DND-41 (cell line): Measurements from ENCODE around the gene SLC39A11.

Source experiments
- ATAC-seq: fragments of 200-7000 bp; cut with Tn5 transposase; 3 replicates; pipeline ENCODE4 v1.9.1; 2021; ENCODE audit warnings: low read depth; ENCODE audit not compliant: insufficient read depth
- DNase-seq: peaks from one replicate; pipeline ENCODE4 v3.0.0-alpha.2; 2020
- H2AFZ ChIP-seq: 2 replicates; pipeline ENCODE4 v1.6.0; 2012; ENCODE audit warnings: low read depth, low read length
- H3K27ac ChIP-seq: 2 replicates; pipeline ENCODE4 v1.5.1; 2012; ENCODE audit warnings: low read length, inconsistent platforms
- H3K27me3 ChIP-seq: fragments of 200-600 bp; sonication (generic); 2 replicates; pipeline ENCODE4 v1.6.0; 2012; ENCODE audit warnings: low read length, mild to moderate bottlenecking, inconsistent platforms; ENCODE audit not compliant: insufficient read depth, poor library complexity
- H3K36me3 ChIP-seq: 2 replicates; pipeline ENCODE4 v1.5.1; 2012; ENCODE audit warnings: low read length, inconsistent platforms; ENCODE audit not compliant: insufficient read depth
- H3K4me1 ChIP-seq: 2 replicates; pipeline ENCODE4 v1.5.1; 2012; ENCODE audit warnings: mild to moderate bottlenecking, low read length; ENCODE audit not compliant: insufficient read depth
- H3K4me2 ChIP-seq: 2 replicates; pipeline ENCODE4 v1.6.0; 2012; ENCODE audit warnings: mild to moderate bottlenecking, moderate library complexity, low read length, inconsistent platforms; ENCODE audit not compliant: insufficient read depth
- H3K4me3 ChIP-seq, 2 experiments: fragments of 200-600 bp in 1 of 2; shearing (Covaris generic) in 1 of 2; 2 replicates each; pipeline ENCODE4 v1.5.1; 2012 to 2016; ENCODE audit warnings: inconsistent platforms in 2 of 2, low read length in 2 of 2, mild to moderate bottlenecking in 2 of 2, low read depth in 1 of 2, moderate library complexity in 1 of 2
- H3K79me2 ChIP-seq: 2 replicates; pipeline ENCODE4 v1.6.0; 2012; ENCODE audit warnings: low read length, inconsistent platforms; ENCODE audit not compliant: insufficient read depth
- H3K9ac ChIP-seq: 2 replicates; pipeline ENCODE4 v1.6.0; 2012; ENCODE audit warnings: low read depth, mild to moderate bottlenecking, inconsistent platforms, low read length, moderate library complexity
- H3K9me3 ChIP-seq: 2 replicates; pipeline ENCODE4 v1.5.1; 2012; ENCODE audit warnings: low read length, moderate library complexity, mild to moderate bottlenecking, inconsistent platforms; ENCODE audit not compliant: insufficient read depth, severe bottlenecking
- H4K20me1 ChIP-seq: 2 replicates; pipeline ENCODE4 v1.6.0; 2012; ENCODE audit warnings: low read length; ENCODE audit not compliant: insufficient read depth
- CTCF ChIP-seq: IDR thresholded peaks from 2 replicates; pipeline ENCODE4 v1.5.1; 2012; ENCODE audit warnings: borderline replicate concordance, low read length, moderate library complexity, mild to moderate bottlenecking; ENCODE audit not compliant: poor library complexity, severe bottlenecking; ENCODE audit errors: extremely low read depth
- EZH2 ChIP-seq: IDR thresholded peaks from 3 replicates; pipeline ENCODE4 v1.6.1; 2012; ENCODE audit warnings: borderline replicate concordance, low read depth, mild to moderate bottlenecking, moderate library complexity, low read length, inconsistent platforms; ENCODE audit not compliant: severe bottlenecking

SLC39A11 gene

GRCh38 chr17:72760368-72760767 is 332.1 kb downstream of the SLC39A11 start:
- H3K9me3 ChIP-seq: peaks cover 3% of the 10 kb centered on the region
- no peak overlapping the region for H3K27ac ChIP-seq
- H3K4me2 ChIP-seq: no peak overlapping the region
- H3K27me3 ChIP-seq: no peaks in the 10 kb centered on the region
- no peaks in the 10 kb centered on the region for H3K36me3 ChIP-seq
- no peaks in the 10 kb centered on the region for H3K4me1 ChIP-seq
- H4K20me1 ChIP-seq: no peaks in the 10 kb centered on the region
- DNase-seq (no peak), ATAC-seq (no peak)
- H3K79me2 ChIP-seq: no peaks in the 10 kb centered on the region
- H3K9ac ChIP-seq: no peak overlapping the region
- H3K4me3 ChIP-seq: no peak overlapping the region
- no peak overlapping the region for H2AFZ ChIP-seq
- TF ChIP-seq CTCF (no peak), EZH2 (no peak)

- no peak for ATAC-seq
- Histone ChIP-seq H3K36me3 (no peaks in the 10 kb centered on the region), H3K9me3 (peaks cover 3% of the 10 kb centered on the region), H3K79me2 (no peaks in the 10 kb centered on the region), H3K4me1 (no peaks in the 10 kb centered on the region), H3K27me3 (no peaks in the 10 kb centered on the region), H3K9ac (no peak overlapping the region), H2AFZ (no peak overlapping the region), H3K4me2 (no peak overlapping the region), H3K4me3 (no peak overlapping the region), H3K27ac (no peak overlapping the region), H4K20me1 (no peaks in the 10 kb centered on the region)
- no peak for DNase-seq
- TF ChIP-seq CTCF (no peak), EZH2 (no peak)
Measured at GRCh38 chr17:72759301-72759700, 333.2 kb downstream of the SLC39A11 start.

GRCh38 chr17:72756256-72756655 is 336.2 kb downstream of the SLC39A11 start:
- H3K9me3 ChIP-seq: peaks cover 3% of the 10 kb centered on the region
- no peak overlapping the region for H3K9ac ChIP-seq
- DNase-seq: no peak
- no peaks in the 10 kb centered on the region for H3K27me3 ChIP-seq
- no peak for TF ChIP-seq EZH2
- no peak for TF ChIP-seq CTCF
- H3K36me3 ChIP-seq: no peaks in the 10 kb centered on the region
- no peak overlapping the region for H3K4me3 ChIP-seq
- H3K4me1 ChIP-seq: no peaks in the 10 kb centered on the region
- H3K4me2 ChIP-seq: no peak overlapping the region
- H3K79me2 ChIP-seq: no peaks in the 10 kb centered on the region
- H2AFZ ChIP-seq: no peak overlapping the region
- H4K20me1 ChIP-seq: no peaks in the 10 kb centered on the region
- H3K27ac ChIP-seq: no peak overlapping the region
- no peak for ATAC-seq

- Histone ChIP-seq H3K9ac (no peak overlapping the region), H3K9me3 (peaks cover 3% of the 10 kb centered on the region), H3K4me3 (no peak overlapping the region), H3K36me3 (no peaks in the 10 kb centered on the region), H2AFZ (no peak overlapping the region), H3K27ac (no peak overlapping the region), H3K27me3 (no peaks in the 10 kb centered on the region), H4K20me1 (no peaks in the 10 kb centered on the region), H3K79me2 (no peaks in the 10 kb centered on the region), H3K4me2 (no peak overlapping the region), H3K4me1 (no peaks in the 10 kb centered on the region)
- ATAC-seq (no peak), DNase-seq (no peak)
- TF ChIP-seq EZH2 (no peak), CTCF (no peak)
Measured at GRCh38 chr17:72754513-72754912, 338.0 kb downstream of the SLC39A11 start.
